SK-N-SH treated with all-trans-retinoic acid at 6 μM for 48 hours (cell line): Measurements from ENCODE around the gene UBE2S.
"Not testable (repeated sequence)": the region's sequence is repeated elsewhere in the genome, so short reads cannot be mapped to it uniquely, and the experiment has no call there.

Experiments
- ARNTL ChIP-seq: fragments of 450-650 bp; formaldehyde crosslinking; IDR thresholded peaks from 2 replicates; pipeline ENCODE4 v1.5.0; 2020; ENCODE audit warnings: low read depth, mild to moderate bottlenecking, moderate library complexity, borderline replicate concordance
- CSDC2 ChIP-seq: fragments of 250-450 bp; sonication (Bioruptor Pico); IDR thresholded peaks from 2 replicates; pipeline ENCODE4 v1.5.0; 2020; ENCODE audit warnings: mild to moderate bottlenecking, moderate library complexity
- ISL1 ChIP-seq: fragments of 250-450 bp; sonication (Bioruptor Pico); IDR thresholded peaks from 2 replicates; pipeline ENCODE4 v2.1.2; 2022; ENCODE audit warnings: mild to moderate bottlenecking, moderate library complexity
- POU6F1 ChIP-seq: fragments of 250-450 bp; sonication (Bioruptor Pico); IDR thresholded peaks from 2 replicates; pipeline ENCODE4 v1.8.0; 2021; ENCODE audit warnings: low read depth, mild to moderate bottlenecking, moderate library complexity, borderline replicate concordance
- PPARA ChIP-seq: fragments of 250-450 bp; sonication (Bioruptor Pico); IDR thresholded peaks from 2 replicates; pipeline ENCODE4 v1.5.0; 2020; ENCODE audit warnings: mild to moderate bottlenecking, borderline replicate concordance
- RARB ChIP-seq: fragments of 250-450 bp; sonication (Bioruptor Pico); IDR thresholded peaks from 2 replicates; pipeline ENCODE4 v1.8.0; 2021; ENCODE audit warnings: mild to moderate bottlenecking, moderate library complexity
- TCF4 ChIP-seq: fragments of 250-450 bp; sonication (Bioruptor Pico); IDR thresholded peaks from 2 replicates; pipeline ENCODE4 v1.8.0; 2021; ENCODE audit warnings: mild to moderate bottlenecking, moderate library complexity, borderline replicate concordance
- TOX ChIP-seq: fragments of 250-450 bp; sonication (Bioruptor Pico); IDR thresholded peaks from 2 replicates; pipeline ENCODE4 v1.8.0; 2021; ENCODE audit warnings: mild to moderate bottlenecking, moderate library complexity, borderline replicate concordance
- ZC3H10 ChIP-seq: fragments of 250-450 bp; sonication (Bioruptor Pico); IDR thresholded peaks from 2 replicates; pipeline ENCODE4 v1.5.1; 2021; ENCODE audit warnings: mild to moderate bottlenecking, moderate library complexity
- ZFP30 ChIP-seq: fragments of 450-650 bp; formaldehyde crosslinking; IDR thresholded peaks from 2 replicates; pipeline ENCODE4 v1.5.0; 2022; ENCODE audit warnings: mild to moderate bottlenecking, moderate library complexity

DNA sequence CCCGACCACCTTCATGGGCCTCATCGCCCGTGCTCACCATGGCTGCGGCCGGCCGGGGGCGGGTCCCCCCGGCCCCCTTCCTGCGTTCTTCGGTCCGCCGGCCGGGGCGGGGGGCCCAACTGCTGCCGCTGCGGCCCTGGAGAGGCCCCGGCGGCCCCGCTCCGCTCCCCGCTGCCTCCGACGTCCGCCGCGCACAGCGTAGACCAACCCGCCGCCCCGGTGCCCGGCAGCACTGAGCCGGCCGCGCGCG is at the start of gene UBE2S:
- TF ChIP-seq TOX (CRISPR knock-in tag); POU6F1; ZFP30 (CRISPR knock-in tag); ZC3H10 (CRISPR knock-in tag); RARB (CRISPR knock-in tag); ISL1 (CRISPR knock-in tag); ARNTL (CRISPR knock-in tag); CSDC2 (CRISPR knock-in tag); PPARA (CRISPR knock-in tag); TCF4 (CRISPR knock-in tag): not testable (repeated sequence)
